ENCODE data around the gene B4GALT4. TPM values are rescaled to one million over a fixed set of nuclear protein-coding genes. Genes with fewer than 3 reads are reported as not detected.

B4GALT4 gene
- total RNA-seq, 1 experiment from 2014 or later: 46.5 TPM

DNA sequence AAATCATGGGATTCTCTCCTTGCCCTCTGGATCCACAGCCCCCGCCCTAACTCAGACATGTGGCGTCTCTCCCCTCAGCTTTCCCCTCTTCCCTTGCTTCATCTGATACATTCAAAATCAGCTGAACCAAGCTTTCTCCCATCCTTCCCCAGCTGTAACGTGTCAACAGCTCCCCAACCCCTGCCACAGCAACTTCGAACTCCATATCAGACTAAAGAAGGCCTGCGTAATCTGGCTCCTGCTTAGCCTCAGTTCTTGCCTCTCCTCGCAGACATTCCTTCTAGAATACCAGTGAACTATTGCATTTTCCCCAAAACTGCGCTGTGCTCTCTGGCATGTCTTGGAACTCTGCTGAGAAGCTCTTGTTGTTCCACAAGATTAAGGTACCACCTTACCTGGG lies 18.3 kb downstream of the B4GALT4 start:
- H4K5ac ChIP-seq (ENCODE audit: insufficient read length, low read depth, low read length): no peak overlapping the region
- no peak overlapping the region for H3K56ac ChIP-seq (ENCODE audit: insufficient read length, low read depth, low read length)
- no peak overlapping the region for H3K18ac ChIP-seq (ENCODE audit: insufficient read length, low read depth, low read length)
- no peak overlapping the region for H4K8ac ChIP-seq (replicated peaks; ENCODE audit: insufficient read length, low read depth, low read length)
- no peaks in the 10 kb centered on the region for H3K79me1 ChIP-seq (ENCODE audit: insufficient read depth, low read depth, low read length, poor library complexity, severe bottlenecking)
- no peak overlapping the region for H2AFZ ChIP-seq (ENCODE audit: low read length)
- H3K36me3 Mint-ChIP-seq (ENCODE audit: insufficient read depth in 1 of 3, low read depth in 3 of 3): peaks cover 20 to 80% (median 72%) of the 10 kb centered on the region in 3 experiments; a peak in 6 of 7 replicates
- no peak overlapping the region for H2BK12ac ChIP-seq (ENCODE audit: insufficient read length, low read depth, low read length)
- no peak overlapping the region for H2BK5ac ChIP-seq (ENCODE audit: insufficient read length, low read length)
- peak overlapping the region in 1 of 3 experiments; percentile 13; a peak in 2 of 7 replicates for H3K27ac Mint-ChIP-seq
- TF ChIP-seq, protein P1, sequence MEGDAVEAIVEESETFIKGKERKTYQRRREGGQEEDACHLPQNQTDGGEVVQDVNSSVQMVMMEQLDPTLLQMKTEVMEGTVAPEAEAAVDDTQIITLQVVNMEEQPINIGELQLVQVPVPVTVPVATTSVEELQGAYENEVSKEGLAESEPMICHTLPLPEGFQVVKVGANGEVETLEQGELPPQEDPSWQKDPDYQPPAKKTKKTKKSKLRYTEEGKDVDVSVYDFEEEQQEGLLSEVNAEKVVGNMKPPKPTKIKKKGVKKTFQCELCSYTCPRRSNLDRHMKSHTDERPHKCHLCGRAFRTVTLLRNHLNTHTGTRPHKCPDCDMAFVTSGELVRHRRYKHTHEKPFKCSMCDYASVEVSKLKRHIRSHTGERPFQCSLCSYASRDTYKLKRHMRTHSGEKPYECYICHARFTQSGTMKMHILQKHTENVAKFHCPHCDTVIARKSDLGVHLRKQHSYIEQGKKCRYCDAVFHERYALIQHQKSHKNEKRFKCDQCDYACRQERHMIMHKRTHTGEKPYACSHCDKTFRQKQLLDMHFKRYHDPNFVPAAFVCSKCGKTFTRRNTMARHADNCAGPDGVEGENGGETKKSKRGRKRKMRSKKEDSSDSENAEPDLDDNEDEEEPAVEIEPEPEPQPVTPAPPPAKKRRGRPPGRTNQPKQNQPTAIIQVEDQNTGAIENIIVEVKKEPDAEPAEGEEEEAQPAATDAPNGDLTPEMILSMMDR (conservative IDR thresholded peaks at IDR 0.05): no peak
- H3K27ac ChIP-seq (ENCODE audit: insufficient read length, low read depth, low read length): no peak overlapping the region
- no peaks in the 10 kb centered on the region for H3K4me1 Mint-ChIP-seq
- H3K79me2 ChIP-seq (ENCODE audit: insufficient read depth, low read length): no peaks in the 10 kb centered on the region
- H3K4ac ChIP-seq (ENCODE audit: low read depth, low read length): no peak overlapping the region
- no peaks in the 10 kb centered on the region for H3K9me3 ChIP-seq (ENCODE audit: control insufficient read depth, low read depth, low read length)
- no peak overlapping the region for H3T11ph ChIP-seq (ENCODE audit: low read length)
- H3K9me3 Mint-ChIP-seq: no peaks in the 10 kb centered on the region
- H3K4me1 ChIP-seq (ENCODE audit: insufficient read depth, low read length): no peaks in the 10 kb centered on the region
- no peak overlapping the region for H3K23ac ChIP-seq (ENCODE audit: insufficient read length, low read depth, low read length)
- H3K14ac ChIP-seq (ENCODE audit: insufficient read depth, low read length): no peak overlapping the region
- no peak overlapping the region for H3K4me3 Mint-ChIP-seq
- no peak overlapping the region for H2BK120ac ChIP-seq (ENCODE audit: low read depth, low read length, poor library complexity, severe bottlenecking)
- no CpG with 5 or more reads among the region's 7 CpGs for WGBS (ENCODE audit: extremely low coverage, insufficient read length, low lambda C conversion rate)
- H2BK20ac ChIP-seq (ENCODE audit: low read depth, low read length, poor library complexity, severe bottlenecking): no peak overlapping the region
- no peaks in the 10 kb centered on the region for H3K27me3 Mint-ChIP-seq (ENCODE audit: low read depth)
- no peaks in the 10 kb centered on the region for H4K20me1 ChIP-seq (ENCODE audit: control insufficient read depth, insufficient read depth, insufficient read length)
- H3K9ac ChIP-seq (ENCODE audit: extremely low read depth, insufficient read length, low read length): no peak overlapping the region
- H2BK15ac ChIP-seq (ENCODE audit: low read depth, low read length): no peak overlapping the region
- H3K27me3 ChIP-seq (ENCODE audit: insufficient read depth, low read length): no peaks in the 10 kb centered on the region
- H4K91ac ChIP-seq (ENCODE audit: insufficient read length, low read depth, low read length): no peak overlapping the region
- H3K4me2 ChIP-seq (ENCODE audit: insufficient read depth, insufficient read length, low read length): no peak overlapping the region
- DNase-seq: no peak
- no peaks in the 10 kb centered on the region for H3K23me2 ChIP-seq (ENCODE audit: insufficient read length, low read depth, low read length, poor library complexity, severe bottlenecking)
- H2AK5ac ChIP-seq (ENCODE audit: insufficient read length, low read length): no peak overlapping the region
